Right renal cortex interstitium (tissue), 3 donors: ENCODE data around the gene MYO9B. TPM values are rescaled to one million over a fixed set of nuclear protein-coding genes. Genes with fewer than 3 reads are reported as not detected.
"Not testable (repeated sequence)": the region's sequence is repeated elsewhere in the genome, so short reads cannot be mapped to it uniquely, and the experiment has no call there.

Experiments
- DNase-seq, 3 donors: peaks; one replicate each; pipeline ENCODE4 v3.0.0-alpha.2; 2013; ENCODE audit warnings: low read depth in 3 of 3, low spot score in 2 of 3
- polyA plus RNA-seq, 3 donors: library from polyadenylated mRNA; unstranded; fragments of 120-200 nt; gene quantifications; one replicate each; pipeline ENCODE4 v1.2.1, GENCODE V29; 2013; ENCODE audit not compliant: insufficient read length in 3 of 3

Gene MYO9B
- polyA plus RNA-seq, 3 donors, result 39.6 to 43.4 (median 42.2) TPM

GRCh38 chr19:17136021-17136420 lies 60.4 kb downstream of the MYO9B start:
- DNase-seq, result no peak

- no peak for DNase-seq
Observed at GRCh38 chr19:17136617-17137016, 61.0 kb downstream of the MYO9B start.

GRCh38 chr19:17137417-17137816 lies 61.8 kb downstream of the MYO9B start:
- DNase-seq, result no peak

GRCh38 chr19:17138052-17138846 lies 62.7 kb downstream of the MYO9B start:
- not testable (repeated sequence) for DNase-seq

GRCh38 chr19:17138937-17139598 lies 63.5 kb downstream of the MYO9B start:
- no peak for DNase-seq

- DNase-seq, result not testable (repeated sequence)
Observed at GRCh38 chr19:17144771-17145170, 69.2 kb downstream of the MYO9B start.

GRCh38 chr19:17145546-17146497 lies 70.2 kb downstream of the MYO9B start:
- DNase-seq, result no peak

- DNase-seq, result no peak
Observed at GRCh38 chr19:17148130-17148529, 72.6 kb downstream of the MYO9B start.

- no peak for DNase-seq
Observed at GRCh38 chr19:17149393-17150135, 74.0 kb downstream of the MYO9B start.

GRCh38 chr19:17153996-17154395 lies 78.4 kb downstream of the MYO9B start:
- no peak for DNase-seq

GRCh38 chr19:17155251-17155650 lies 79.7 kb downstream of the MYO9B start:
- DNase-seq, result no peak

- DNase-seq, result no peak
Observed at GRCh38 chr19:17156296-17156946, 80.8 kb downstream of the MYO9B start.

GRCh38 chr19:17156947-17157302 lies 81.3 kb downstream of the MYO9B start:
- DNase-seq, result no peak

- no peak for DNase-seq
Observed at GRCh38 chr19:17158584-17158983, 83.0 kb downstream of the MYO9B start.

GRCh38 chr19:17159466-17160393 lies 84.2 kb downstream of the MYO9B start:
- DNase-seq, result no peak

- DNase-seq, result no peak
Observed at GRCh38 chr19:17160908-17161307, 85.3 kb downstream of the MYO9B start.

- not testable (repeated sequence) for DNase-seq
Observed at GRCh38 chr19:17162131-17162530, 86.6 kb downstream of the MYO9B start.

GRCh38 chr19:17162580-17162979 lies 87.0 kb downstream of the MYO9B start:
- no peak for DNase-seq

- no peak for DNase-seq
Observed at GRCh38 chr19:17163652-17164051, 88.1 kb downstream of the MYO9B start.
